Prostate gland (tissue), 2 donors: ENCODE results near the gene ABLIM1.

Source experiments
- CTCF ChIP-seq, 4 experiments: fragments of 200-600 bp in 2 of 4; fragments of 450-650 bp in 2 of 4; sonication (generic) in 2 of 4; IDR thresholded peaks; 1 replicate in 3 of 4; 2 replicates in 1 of 4; pipeline ENCODE4 v1.5.1; 2016 to 2019; ENCODE audit warnings: antibody characterized with exemption in 4 of 4, mild to moderate bottlenecking in 2 of 4, moderate library complexity in 2 of 4
- POLR2AphosphoS5 ChIP-seq: sonication (generic); formaldehyde crosslinking; IDR thresholded peaks from one replicate; pipeline ENCODE4 v1.6.1; 2017; ENCODE audit warnings: antibody characterized with exemption

GRCh38 chr10:114616516-114616915, 41.6 kb downstream of the ABLIM1 start:
- no peak for TF ChIP-seq POLR2AphosphoS5
- no peak for TF ChIP-seq CTCF (IDR thresholded peaks at IDR 0.05)
